HepG2 (cell line): ENCODE data around the gene FAM219B. TPM values are rescaled to one million over a fixed set of nuclear protein-coding genes. Genes with fewer than 3 reads are reported as not detected.
"Not testable (repeated sequence)": the region's sequence is repeated elsewhere in the genome, so short reads cannot be mapped to it uniquely, and the experiment has no call there.

Source experiments
- ATAC-seq: fragments of 200-7000 bp; cut with Tn5 transposase; 3 replicates; pipeline ENCODE4 v1.9.1; 2020; ENCODE audit warnings: mild to moderate bottlenecking, moderate library complexity
- BruUV-seq: library from RNA; stranded (reverse); fragments of 400-500 nt; replicated peaks from 2 replicates; lab custom pipeline; 2021; lab: Mats Ljungman, UMichigan
- CTCF ChIA-PET: fragments of 300-600 bp; formaldehyde crosslinking; extraction: SDS; loops from one replicate; lab custom pipeline; 2021; ENCODE audit warnings: low total read pairs, inconsistent platforms, low intra/inter-chr PET ratio; lab: Yijun Ruan, JAX
- POLR2A ChIA-PET: fragments of 350-600 bp; sonication (Branson Sonifier 250); formaldehyde crosslinking; loops from one replicate; lab custom pipeline; 2020; ENCODE audit warnings: antibody characterized with exemption, inconsistent platforms; lab: Yijun Ruan, JAX
- DNase-seq: peaks from one replicate; pipeline ENCODE4 v3.0.0-alpha.2; 2015; ENCODE audit warnings: low spot score
- FAIRE-seq: peaks from 3 replicates; lab custom pipeline; 2011; peaks lifted over from hg19 to GRCh38; lab: Jason Lieb, UNC
- H2AFZ ChIP-seq: one replicate; pipeline ENCODE4 v1.6.1; 2011; ENCODE audit warnings: low read length, inconsistent platforms
- H3K27ac ChIP-seq: fragments of 300-600 bp; 3 replicates; pipeline ENCODE4 v1.8.0; 2011; ENCODE audit warnings: mixed run types, mild to moderate bottlenecking, mixed read lengths, low read length, inconsistent platforms; ENCODE audit not compliant: insufficient read depth; ENCODE audit errors: extremely low read length
- H3K27me3 ChIP-seq, 2 experiments: fragments of 200-600 bp in 1 of 2; 2 replicates in 1 of 2; 3 replicates in 1 of 2; pipeline versions ENCODE4 v1.6.0 to v1.8.0; 2011; ENCODE audit warnings: low read length in 2 of 2, mild to moderate bottlenecking in 2 of 2, moderate library complexity in 2 of 2, inconsistent platforms in 1 of 2; ENCODE audit not compliant: insufficient read depth in 2 of 2, control insufficient read depth in 1 of 2
- H3K36me3 ChIP-seq, 2 experiments: fragments of 200-600 bp in 1 of 2; replicated peaks in 1 of 2; 2 replicates in 1 of 2; 3 replicates in 1 of 2; pipeline versions ENCODE4 v1.5.1 to v1.8.0; 2011; ENCODE audit warnings: low read length in 2 of 2, inconsistent platforms in 1 of 2; ENCODE audit not compliant: insufficient read depth in 2 of 2, control insufficient read depth in 1 of 2
- H3K4me1 ChIP-seq: 2 replicates; pipeline ENCODE4 v1.5.1; 2012; ENCODE audit warnings: low read length, inconsistent platforms; ENCODE audit not compliant: insufficient read depth
- H3K4me2 ChIP-seq: 2 replicates; pipeline ENCODE4 v1.6.0; 2011; ENCODE audit warnings: low read depth, low read length, inconsistent platforms
- H3K4me3 ChIP-seq, 3 experiments: fragments of 200-600 bp in 1 of 3; sonication (generic), shearing (Covaris generic) in 1 of 3; replicated peaks in 1 of 3; 2 replicates each; pipeline ENCODE4 v1.5.1; 2011 to 2016; ENCODE audit warnings: low read length in 3 of 3, inconsistent platforms in 2 of 3, low read depth in 2 of 3, mild to moderate bottlenecking in 2 of 3, control low read depth in 1 of 3, mixed read lengths in 1 of 3; ENCODE audit not compliant: insufficient read depth in 1 of 3
- H3K79me2 ChIP-seq: one replicate; pipeline ENCODE4 v1.6.1; 2011; ENCODE audit warnings: low read length, inconsistent platforms; ENCODE audit not compliant: insufficient read depth
- H3K9ac ChIP-seq: 2 replicates; pipeline ENCODE4 v1.6.0; 2011; ENCODE audit warnings: mild to moderate bottlenecking, low read depth, low read length, inconsistent platforms; ENCODE audit not compliant: insufficient read depth
- H3K9me3 ChIP-seq: 2 replicates; pipeline ENCODE4 v1.5.1; 2012; ENCODE audit warnings: mild to moderate bottlenecking, low read length
- H4K20me1 ChIP-seq: 2 replicates; pipeline ENCODE4 v1.6.0; 2011; ENCODE audit warnings: inconsistent platforms, mild to moderate bottlenecking, low read length, moderate library complexity; ENCODE audit not compliant: insufficient read depth
- CHD4 ChIP-seq: fragments of 200-600 bp; sonication (generic); IDR thresholded peaks from 2 replicates; pipeline ENCODE4 v1.7.0; 2017; ENCODE audit warnings: mild to moderate bottlenecking, low read length, borderline replicate concordance
- HNRNPH1 ChIP-seq: fragments of 200-400 bp; formaldehyde crosslinking; optimal IDR thresholded peaks from 2 replicates; pipeline ENCODE3; 2017; ENCODE audit warnings: mild to moderate bottlenecking, low read depth, low read length
- MAFG ChIP-seq: sonication (generic); formaldehyde crosslinking; IDR thresholded peaks from 2 replicates; pipeline ENCODE4 v1.5.1; 2020; ENCODE audit warnings: mild to moderate bottlenecking, missing genetic modification reagents
- POLR2AphosphoS5 ChIP-seq: IDR thresholded peaks from 2 replicates; pipeline ENCODE4 v1.6.1; 2012; ENCODE audit warnings: low read depth, low read length
- ZNF547 ChIP-seq: sonication (generic); formaldehyde crosslinking; IDR thresholded peaks from 2 replicates; pipeline ENCODE4 v1.5.1; 2020; ENCODE audit warnings: mild to moderate bottlenecking, missing genetic modification reagents
- ZNF740 ChIP-seq: sonication (generic); formaldehyde crosslinking; IDR thresholded peaks from 2 replicates; pipeline ENCODE4 v1.4.0; 2020; ENCODE audit warnings: missing genetic modification reagents
- ZSCAN12 ChIP-seq: sonication (generic); formaldehyde crosslinking; IDR thresholded peaks from 2 replicates; pipeline ENCODE4 v1.9.0; 2021; ENCODE audit warnings: mild to moderate bottlenecking, missing genetic modification reagents
- WGBS: methylation state at CpG from one replicate; pipeline ENCODE4 v1.1.6; 2017; ENCODE audit warnings: low lambda C conversion rate; 5-methylcytosine and 5-hydroxymethylcytosine counted together
- in situ Hi-C: cut with HindIII; loops from 2 replicates; pipeline ENCODE4 v1.10.0; 2017; ENCODE audit warnings: low pct_unique_long_range_greater_than_20kb; ENCODE audit not compliant: extremely low pct_ligation_motif_present
- intact Hi-C: fragments of 100-400 bp; cut with micrococcal nuclease; formaldehyde crosslinking; loops from one replicate; pipeline ENCODE4 v1.10.0; 2022; ENCODE audit not compliant: unreplicated experiment
- polyA plus RNA-seq, 8 experiments: library from polyadenylated mRNA; depleted of rRNA in 3 of 8; stranded (reverse) in 7 of 8; unstranded in 1 of 8; fragments of >200 nt; fragmentation: Illumina TruSeq in 4 of 8; extraction: Trizol in 4 of 8; gene quantifications; 2 replicates each; pipeline versions ENCODE4 v1.2.1 to v1.2.3, GENCODE V29; 2011 to 2016; ENCODE audit warnings: low read depth in 4 of 8, missing spikeins in 1 of 8, mixed read lengths in 1 of 8; ENCODE audit not compliant: insufficient read depth in 1 of 8
- total RNA-seq, 5 experiments: library from RNA; depleted of rRNA; stranded (reverse); fragments of >200 nt; fragmentation: Illumina TruSeq; extraction: Trizol; gene quantifications; 2 replicates each; pipeline ENCODE4 v1.2.3, GENCODE V29; 2016; ENCODE audit warnings: low read depth in 1 of 5

FAM219B gene
- total and polyA plus RNA-seq, 2 of the 13 experiments (the other 11 are each of a cell fraction or from before 2014, with no cell fraction given), result 36.6 to 50.2 TPM

GRCh38 chr15:74894383-74894782 lies 12.3 kb downstream of the FAM219B start:
- ATAC-seq, H2AFZ ChIP-seq, H4K20me1 ChIP-seq, FAIRE-seq, intact Hi-C loops, BruUV-seq, H3K9ac ChIP-seq, DNase-seq, in situ Hi-C loops, H3K9me3 ChIP-seq, H3K4me2 ChIP-seq, H3K4me3 ChIP-seq, CTCF ChIA-PET, H3K27me3 ChIP-seq, H3K27ac ChIP-seq: not testable (repeated sequence)
- Histone ChIP-seq H3K36me3 (peaks cover 14 to 26% of the 10 kb centered on the region in 2 experiments; a peak in 4 of 5 replicates), H3K4me1 (peaks cover 16% of the 10 kb centered on the region), H3K79me2 (peaks cover 11% of the 10 kb centered on the region)
- WGBS, result 100% methylated on average over 7 of the region's 7 CpGs
- POLR2A ChIA-PET, result interaction anchor here (0.7 to 1.2 kb wide), 2 partner anchors 13 to 25 kb away, joined by 3 to 4 read pairs; partner anchors contain the start of gene FAM219B

GRCh38 chr15:74893627-74894026 lies 13.0 kb downstream of the FAM219B start:
- Histone ChIP-seq H4K20me1 (no peaks in the 10 kb centered on the region; the same call in 1 of the 2 replicates), H3K4me1 (peaks cover 24% of the 10 kb centered on the region), H3K27me3 (no peaks in the 10 kb centered on the region; a peak in 1 of 5 replicates), H3K36me3 (peaks cover 14 to 23% of the 10 kb centered on the region in 2 experiments; a peak in 4 of 5 replicates), H3K27ac (no peak overlapping the region), H3K4me2 (no peak overlapping the region), H3K4me3 (no peak overlapping the region), H2AFZ (no peak overlapping the region), H3K79me2 (peaks cover 11% of the 10 kb centered on the region), H3K9ac (no peak overlapping the region), H3K9me3 (no peaks in the 10 kb centered on the region)
- TF ChIP-seq MAFG (CRISPR knock-in tag), result no peak
- no peak for TF ChIP-seq CHD4
- no peak for TF ChIP-seq ZSCAN12 (CRISPR knock-in tag)
- TF ChIP-seq ZNF547 (CRISPR knock-in tag), result no peak
- TF ChIP-seq POLR2AphosphoS5, result 0 out of 2 replicates have a peak, but pooled peaks have one; percentile 28
- TF ChIP-seq HNRNPH1, result no peak
- no peak for TF ChIP-seq ZNF740 (CRISPR knock-in tag)
- CTCF ChIA-PET, result no interaction called here
- in situ Hi-C loops, result no loop called here
- intact Hi-C loops, result no loop called here
- FAIRE-seq (no peak), ATAC-seq (no peak), DNase-seq (no peak)
- BruUV-seq, result no TSS peak
- POLR2A ChIA-PET, result interaction anchor here (0.9 to 1.2 kb wide), 2 partner anchors 10 to 13 kb away, joined by 3 to 4 read pairs; partner anchors contain the start of gene FAM219B
- WGBS, result 97% methylated on average over 3 of the region's 3 CpGs
